NK-92 treated with Interleukin-12 subunit alpha and Interleukin-12 subunit beta, amount 100 ng/mL, for 24 hours (cell line): ENCODE measurements around the gene UBE2U.

Source experiments
- DNase-seq: peaks from one replicate; lab custom pipeline; 2025; lab: John Stamatoyannopoulos, UW

The UBE2U gene

GRCh38 chr1:64203420-64203819 lies at the start of gene UBE2U:
Gene UBE2U, plus strand, starts transcription at chr1:64203623. Its CDS starts 428 bp downstream, at chr1:64204051.
- DNase-seq: no peak

GRCh38 chr1:64155278-64155677 lies 48.1 kb upstream of the UBE2U start:
- DNase-seq: no peak

- no peak for DNase-seq
Observed at GRCh38 chr1:64161357-64161941, 42.0 kb upstream of the UBE2U start.

- DNase-seq: no peak
Observed at GRCh38 chr1:64162151-64162550, 41.3 kb upstream of the UBE2U start.

- DNase-seq: no peak
Observed at GRCh38 chr1:64162804-64163203, 40.6 kb upstream of the UBE2U start.

- no peak for DNase-seq
Observed at GRCh38 chr1:64163431-64163830, 40.0 kb upstream of the UBE2U start.

GRCh38 chr1:64163970-64164369 lies 39.5 kb upstream of the UBE2U start:
- DNase-seq: no peak

GRCh38 chr1:64166629-64167028 lies 36.8 kb upstream of the UBE2U start:
- DNase-seq: no peak

- DNase-seq: no peak
Observed at GRCh38 chr1:64167176-64167575, 36.2 kb upstream of the UBE2U start.

- no peak for DNase-seq
Observed at GRCh38 chr1:64171246-64171645, 32.2 kb upstream of the UBE2U start.

- DNase-seq: no peak
Observed at GRCh38 chr1:64171797-64172281, 31.6 kb upstream of the UBE2U start.

GRCh38 chr1:64172458-64172983 lies 30.9 kb upstream of the UBE2U start:
- DNase-seq: no peak

- no peak for DNase-seq
Observed at GRCh38 chr1:64173336-64173940, 30.0 kb upstream of the UBE2U start.

GRCh38 chr1:64175639-64176038 lies 27.8 kb upstream of the UBE2U start:
- no peak for DNase-seq

- DNase-seq: no peak
Observed at GRCh38 chr1:64176659-64177058, 26.8 kb upstream of the UBE2U start.

- no peak for DNase-seq
Observed at GRCh38 chr1:64179588-64179987, 23.8 kb upstream of the UBE2U start.

- no peak for DNase-seq
Observed at GRCh38 chr1:64182207-64182606, 21.2 kb upstream of the UBE2U start.

GRCh38 chr1:64183395-64184002 lies 19.9 kb upstream of the UBE2U start:
- no peak for DNase-seq

GRCh38 chr1:64184003-64184440 lies 19.4 kb upstream of the UBE2U start:
- DNase-seq: no peak

GRCh38 chr1:64186138-64186897 lies 17.1 kb upstream of the UBE2U start:
- no peak for DNase-seq

GRCh38 chr1:64186898-64187280 lies 16.5 kb upstream of the UBE2U start:
- DNase-seq: no peak

GRCh38 chr1:64187646-64188045 lies 15.8 kb upstream of the UBE2U start:
- no peak for DNase-seq

- DNase-seq: no peak
Observed at GRCh38 chr1:64192290-64192689, 11.1 kb upstream of the UBE2U start.
